HFFc6 (cell line): ENCODE measurements around the gene DDX47. TPM values are rescaled to one million over a fixed set of nuclear protein-coding genes. Genes with fewer than 3 reads are reported as not detected.

Experiments
- DNase-seq: peaks from one replicate; pipeline ENCODE4 v3.0.0-alpha.2; 2018
- H3K27ac Mint-ChIP-seq: 2 replicates; pipeline ENCODE4 v1.8.0; 2020; ENCODE audit warnings: mild to moderate bottlenecking, mixed read lengths
- H3K27me3 Mint-ChIP-seq: 2 replicates; pipeline ENCODE4 v1.8.0; 2021; ENCODE audit warnings: mild to moderate bottlenecking, moderate library complexity, mixed read lengths; ENCODE audit not compliant: insufficient read depth
- H3K36me3 Mint-ChIP-seq: 2 replicates; pipeline ENCODE4 v1.8.0; 2021; ENCODE audit warnings: low read depth, mixed read lengths
- H3K4me1 Mint-ChIP-seq: 2 replicates; pipeline ENCODE4 v1.8.0; 2020; ENCODE audit warnings: low read depth, mixed read lengths
- H3K4me3 Mint-ChIP-seq: 2 replicates; pipeline ENCODE4 v1.8.0; 2020; ENCODE audit warnings: mild to moderate bottlenecking, moderate library complexity, mixed read lengths
- H3K9me3 Mint-ChIP-seq: 2 replicates; pipeline ENCODE4 v1.8.0; 2020; ENCODE audit warnings: mild to moderate bottlenecking, mixed read lengths
- CTCF ChIP-seq: fragments of 200-600 bp; sonication (generic); IDR thresholded peaks from 2 replicates; pipeline ENCODE4 v1.5.0; 2021; ENCODE audit warnings: antibody characterized with exemption, mild to moderate bottlenecking
- long read RNA-seq: library from polyadenylated mRNA; unstranded; transcript quantifications from one replicate; pipeline ENCODE4 v2.0.0, GENCODE V29; 2019
- total RNA-seq, 6 experiments: library from RNA; stranded (reverse); fragmentation: NEBNext Ultra II Directional; extraction: Animal tissue kit (Norgen Biotek cat#: 25700); gene quantifications; 2 replicates in 1 of 6; 3 replicates in 5 of 6; pipeline ENCODE4 v1.2.3, GENCODE V29; 2021

DDX47 gene
- 10 to 100 TPM; 87.6 to 97.3 (median 94.2) TPM for total RNA-seq
- long read RNA-seq, transcript DDX47-202 (12 exons, 1,817 nt), result major isoform, 129 of 138 reads
- long read RNA-seq, partial matches to known transcripts, result 6 of 138 reads
- long read RNA-seq, other reads (novel, unspliced or antisense), result 0 of 138 reads

GRCh38 chr12:12813120-12814101 lies at the start of gene DDX47:
DDX47 (plus strand) TSS chr12:12813346; CDS start chr12:12813368, 22 bp downstream.
- peaks cover 1% of the 10 kb centered on the region for H3K27me3 Mint-ChIP-seq

DNA sequence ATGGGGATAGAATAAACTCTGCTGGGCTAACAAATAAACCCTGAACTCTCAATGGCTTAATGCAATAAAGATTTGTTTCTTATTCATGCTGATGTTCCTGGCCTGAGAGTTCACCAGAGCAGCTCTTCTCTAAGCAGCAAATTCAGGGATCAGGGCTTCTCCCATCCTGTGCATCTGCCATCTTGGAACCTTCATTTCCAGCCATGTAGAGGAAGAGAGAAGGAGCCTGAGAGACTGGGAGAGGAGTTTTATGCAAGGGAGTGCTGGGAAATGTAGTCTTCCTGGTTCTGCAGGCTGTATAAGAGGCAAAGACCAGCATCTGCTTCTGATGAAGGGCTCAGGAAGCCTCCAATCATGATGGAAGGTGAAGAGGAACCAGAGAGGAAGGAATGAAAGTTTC lies 48.3 kb upstream of the DDX47 start:
- TF ChIP-seq CTCF, result no peak
- Mint-ChIP-seq H3K27me3 (peaks cover 1% of the 10 kb centered on the region; the same call in 1 of the 2 replicates), H3K4me1 (no peaks in the 10 kb centered on the region), H3K4me3 (no peak overlapping the region), H3K27ac (peak overlapping the region; percentile 43; the same call in 1 of the 2 replicates), H3K9me3 (no peaks in the 10 kb centered on the region), H3K36me3 (peaks cover 18% of the 10 kb centered on the region)
- no peak for DNase-seq

More at GRCh38 chr12:12813120-12814101, at the start of gene DDX47:
- peak; percentile 86 for DNase-seq
- H3K4me1 Mint-ChIP-seq, result peaks cover 65% of the 10 kb centered on the region
- H3K27ac Mint-ChIP-seq, result peak within 1 kb of the TSS; percentile 98
- peaks cover 47% of the 10 kb centered on the region for H3K36me3 Mint-ChIP-seq
- peak; percentile 97 for TF ChIP-seq CTCF
- H3K9me3 Mint-ChIP-seq, result no peaks in the 10 kb centered on the region
- peak within 1 kb of the TSS; percentile 100 for H3K4me3 Mint-ChIP-seq

GRCh38 chr12:12770262-12770661 lies 42.9 kb upstream of the DDX47 start:
- no peak overlapping the region for H3K27ac Mint-ChIP-seq
- no peaks in the 10 kb centered on the region for H3K9me3 Mint-ChIP-seq
- no peak for TF ChIP-seq CTCF
- no peak for DNase-seq
- H3K4me3 Mint-ChIP-seq, result no peak overlapping the region
- peaks cover 1% of the 10 kb centered on the region; the same call in 1 of the 2 replicates for H3K27me3 Mint-ChIP-seq
- peaks cover 13% of the 10 kb centered on the region; the same call in 1 of the 2 replicates for H3K36me3 Mint-ChIP-seq
- H3K4me1 Mint-ChIP-seq, result no peaks in the 10 kb centered on the region

DNA sequence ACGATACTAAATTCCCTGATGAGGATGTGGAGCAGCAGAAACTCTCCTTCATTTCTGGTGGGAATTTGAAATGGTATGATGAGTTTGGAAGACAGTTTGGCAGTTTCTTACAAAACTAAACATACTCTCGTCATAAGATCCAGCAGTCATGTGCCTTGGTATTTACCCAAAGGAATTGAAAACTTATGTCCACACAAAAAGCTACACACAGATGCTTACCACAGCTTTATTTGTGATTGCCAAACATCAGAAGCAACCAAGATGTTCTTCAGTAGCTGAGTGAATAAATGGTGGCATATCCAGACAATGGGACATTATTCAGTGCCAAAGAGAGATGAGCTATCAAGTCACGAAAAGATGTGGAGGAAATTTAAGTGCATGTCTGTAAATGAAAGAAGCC lies 38.4 kb upstream of the DDX47 start:
- H3K27ac Mint-ChIP-seq, result no peak overlapping the region
- H3K4me3 Mint-ChIP-seq, result no peak overlapping the region
- no peak for DNase-seq
- peaks cover 10% of the 10 kb centered on the region; the same call in 1 of the 2 replicates for H3K36me3 Mint-ChIP-seq
- H3K9me3 Mint-ChIP-seq, result no peaks in the 10 kb centered on the region
- no peak for TF ChIP-seq CTCF
- no peaks in the 10 kb centered on the region; the same call in 1 of the 2 replicates for H3K27me3 Mint-ChIP-seq
- H3K4me1 Mint-ChIP-seq, result peaks cover 20% of the 10 kb centered on the region

- H3K27me3 Mint-ChIP-seq, result no peaks in the 10 kb centered on the region; the same call in 1 of the 2 replicates
- TF ChIP-seq CTCF, result no peak
Observed at GRCh38 chr12:12776261-12776660, 36.9 kb upstream of the DDX47 start.

More at GRCh38 chr12:12776261-12776660, 36.9 kb upstream of the DDX47 start:
- no peak for DNase-seq
- H3K9me3 Mint-ChIP-seq, result no peaks in the 10 kb centered on the region
- peaks cover 8% of the 10 kb centered on the region; the same call in 1 of the 2 replicates for H3K36me3 Mint-ChIP-seq
- H3K4me1 Mint-ChIP-seq, result peaks cover 23% of the 10 kb centered on the region
- no peak overlapping the region for H3K27ac Mint-ChIP-seq
- no peak overlapping the region for H3K4me3 Mint-ChIP-seq
